ENCODE data around the gene HK3.

HK3 gene

GRCh38 chr5:176891331-176891958 lies 7.7 kb downstream of the HK3 start:
- POLR2A ChIA-PET, result no interaction called here
- no peak for DNase-seq (ENCODE audit: extremely low spot score)
- no peak for TF ChIP-seq CTCF (IDR thresholded peaks at IDR 0.05; ENCODE audit: control extremely low read depth, extremely low read depth, low read depth, missing control alignments)
- CTCF ChIA-PET, result no interaction called here

- ChIA-PET CTCF (no interaction called here), POLR2A (no interaction called here)
- no peak for TF ChIP-seq CTCF (IDR thresholded peaks at IDR 0.05; ENCODE audit: control extremely low read depth, extremely low read depth, low read depth, missing control alignments)
- DNase-seq (ENCODE audit: extremely low spot score), result no peak
These were observed 8.5 kb downstream of the HK3 start for GRCh38 chr5:176890455-176891330.

- no peak for DNase-seq (ENCODE audit: extremely low spot score)
- ChIA-PET CTCF (no interaction called here), POLR2A (no interaction called here)
- no peak for TF ChIP-seq CTCF (IDR thresholded peaks at IDR 0.05; ENCODE audit: control extremely low read depth, extremely low read depth, low read depth, missing control alignments)
These were observed 9.5 kb downstream of the HK3 start for GRCh38 chr5:176889321-176890280.

- ChIA-PET CTCF (interaction anchor here (1.3 kb wide), 1 partner anchor 10 kb away, joined by 4 read pairs; the partner anchor contains the start of gene HK3), POLR2A (no interaction called here)
- TF ChIP-seq CTCF (IDR thresholded peaks at IDR 0.05; ENCODE audit: control extremely low read depth, extremely low read depth, low read depth, missing control alignments), result no peak
- DNase-seq (ENCODE audit: extremely low spot score), result no peak
These were observed 10.3 kb downstream of the HK3 start for GRCh38 chr5:176888865-176889165.

GRCh38 chr5:176888016-176888864 lies 10.9 kb downstream of the HK3 start:
- ChIA-PET CTCF (interaction anchor here (0.6 to 1.3 kb wide), 2 partner anchors 11 to 280 kb away, joined by 3 to 4 read pairs; partner anchors contain the start of gene HK3), POLR2A (no interaction called here)
- no peak for DNase-seq (ENCODE audit: extremely low spot score)
- TF ChIP-seq CTCF (IDR thresholded peaks at IDR 0.05; ENCODE audit: control extremely low read depth, extremely low read depth, low read depth, missing control alignments), result no peak

Measured in GM10248 (cell line).